IMR-90 (cell line): ENCODE data around the gene DOCK4. TPM values are rescaled to one million over a fixed set of nuclear protein-coding genes. Genes with fewer than 3 reads are reported as not detected.

ENCODE experiments used
- ATAC-seq: fragments of 200-7000 bp; cut with Tn5 transposase; 2 replicates; pipeline ENCODE4 v1.9.1; 2020; ENCODE audit warnings: low read depth, mild to moderate bottlenecking, moderate library complexity
- BruUV-seq: library from RNA; stranded (reverse); fragments of 400-500 nt; replicated peaks from 2 replicates; lab custom pipeline; 2021; lab: Mats Ljungman, UMichigan
- CTCF ChIA-PET: fragments of 300-600 bp; formaldehyde crosslinking; extraction: SDS; loops from one replicate; lab custom pipeline; 2021; ENCODE audit warnings: antibody characterized with exemption; lab: Yijun Ruan, JAX
- POLR2A ChIA-PET: fragments of 300-600 bp; sonication (Branson Sonifier 250); formaldehyde crosslinking; loops from one replicate; lab custom pipeline; 2022; ENCODE audit warnings: antibody characterized with exemption; ENCODE audit not compliant: unreplicated experiment; lab: Charles Lee
- DNase-seq: peaks from one replicate; pipeline ENCODE4 v3.0.0; 2013
- H2AFZ ChIP-seq: replicated peaks from 2 replicates; pipeline ENCODE3; 2013; ENCODE audit warnings: low read length, mild to moderate bottlenecking; ENCODE audit not compliant: poor library complexity
- H2AK5ac ChIP-seq: 2 replicates; pipeline ENCODE4 v1.6.1; 2013; ENCODE audit warnings: low read depth, low read length, inconsistent platforms
- H2AK9ac ChIP-seq: replicated peaks from 2 replicates; pipeline ENCODE3; 2013; ENCODE audit warnings: mild to moderate bottlenecking, low read depth, low read length, moderate library complexity; ENCODE audit not compliant: poor library complexity
- H2BK120ac ChIP-seq: 2 replicates; pipeline ENCODE4 v1.6.1; 2013; ENCODE audit warnings: low read depth, low read length, inconsistent platforms
- H2BK15ac ChIP-seq: 3 replicates; pipeline ENCODE4 v1.6.1; 2013; ENCODE audit warnings: low read depth, low read length, inconsistent platforms
- H2BK20ac ChIP-seq: 2 replicates; pipeline ENCODE4 v1.6.1; 2013; ENCODE audit warnings: low read depth, mild to moderate bottlenecking, inconsistent platforms, low read length, moderate library complexity
- H2BK5ac ChIP-seq: 2 replicates; pipeline ENCODE4 v1.6.1; 2013; ENCODE audit warnings: mild to moderate bottlenecking, low read depth, low read length, inconsistent platforms; ENCODE audit not compliant: poor library complexity, severe bottlenecking
- H3K14ac ChIP-seq: replicated peaks from 2 replicates; pipeline ENCODE4 v1.6.1; 2013; ENCODE audit warnings: low read depth, low read length, inconsistent platforms
- H3K18ac ChIP-seq: 2 replicates; pipeline ENCODE4 v1.6.1; 2013; ENCODE audit warnings: low read depth, low read length, control low read depth
- H3K23ac ChIP-seq: 2 replicates; pipeline ENCODE4 v1.6.1; 2013; ENCODE audit warnings: low read depth, low read length, inconsistent platforms
- H3K27ac ChIP-seq: 2 replicates; pipeline ENCODE4 v1.5.1; 2013; ENCODE audit warnings: mild to moderate bottlenecking, control low read depth, low read length; ENCODE audit not compliant: insufficient read depth
- H3K27me3 ChIP-seq: 2 replicates; pipeline ENCODE4 v1.6.1; 2013; ENCODE audit warnings: low read length; ENCODE audit not compliant: control insufficient read depth, insufficient read depth
- H3K36me3 ChIP-seq: 2 replicates; pipeline ENCODE4 v1.6.1; 2013; ENCODE audit warnings: low read length, mixed read lengths; ENCODE audit not compliant: control insufficient read depth, insufficient read depth
- H3K4ac ChIP-seq: 2 replicates; pipeline ENCODE4 v1.6.1; 2013; ENCODE audit warnings: low read depth, low read length, inconsistent platforms
- H3K4me1 ChIP-seq: 2 replicates; pipeline ENCODE4 v1.6.1; 2013; ENCODE audit warnings: low read length, mixed read lengths; ENCODE audit not compliant: control insufficient read depth, insufficient read depth
- H3K4me2 ChIP-seq: 2 replicates; pipeline ENCODE4 v1.6.1; 2013; ENCODE audit warnings: low read depth, mild to moderate bottlenecking, control low read depth, low read length, moderate library complexity
- H3K4me3 ChIP-seq: 2 replicates; pipeline ENCODE4 v1.5.1; 2013; ENCODE audit warnings: low read depth, mild to moderate bottlenecking, control low read depth, low read length, moderate library complexity; ENCODE audit not compliant: insufficient read depth
- H3K56ac ChIP-seq: 2 replicates; pipeline ENCODE4 v1.6.1; 2013; ENCODE audit warnings: low read length, inconsistent platforms; ENCODE audit not compliant: insufficient read depth; ENCODE audit errors: extremely low read depth
- H3K79me1 ChIP-seq, 2 experiments: 2 replicates each; pipeline ENCODE4 v1.6.1; 2013; ENCODE audit warnings: low read length in 2 of 2, inconsistent platforms in 1 of 2, low read depth in 1 of 2
- H3K9ac ChIP-seq: 2 replicates; pipeline ENCODE4 v1.6.1; 2013; ENCODE audit warnings: low read depth, low read length, control low read depth
- H3K9me1 ChIP-seq: 2 replicates; pipeline ENCODE4 v1.6.1; 2013; ENCODE audit warnings: low read length, inconsistent platforms; ENCODE audit not compliant: insufficient read depth
- H3K9me3 ChIP-seq: 2 replicates; pipeline ENCODE4 v1.6.1; 2013; ENCODE audit warnings: low read length; ENCODE audit not compliant: control insufficient read depth, insufficient read depth
- H4K20me1 ChIP-seq: 2 replicates; pipeline ENCODE4 v1.6.1; 2013; ENCODE audit warnings: low read length, inconsistent platforms; ENCODE audit not compliant: insufficient read depth
- H4K5ac ChIP-seq: 2 replicates; pipeline ENCODE4 v1.6.1; 2013; ENCODE audit warnings: mild to moderate bottlenecking, low read depth, low read length, control low read depth
- H4K8ac ChIP-seq, 2 experiments: 2 replicates each; pipeline ENCODE4 v1.6.1; 2013; ENCODE audit warnings: low read depth in 2 of 2, low read length in 2 of 2, control low read depth in 1 of 2, inconsistent platforms in 1 of 2
- H4K91ac ChIP-seq: 2 replicates; pipeline ENCODE4 v1.6.1; 2013; ENCODE audit warnings: low read depth, low read length, inconsistent platforms; ENCODE audit not compliant: insufficient read depth
- BHLHE40 ChIP-seq: fragments of 150-350 bp; IDR thresholded peaks from 2 replicates; pipeline ENCODE4 v1.6.1; 2016; ENCODE audit warnings: mild to moderate bottlenecking, low read depth, low read length
- MAFK ChIP-seq: IDR thresholded peaks from 2 replicates; pipeline ENCODE4 v1.6.1; 2012; ENCODE audit warnings: low read depth, low read length, improper control_type of control experiment
- MXI1 ChIP-seq: IDR thresholded peaks from 2 replicates; pipeline ENCODE4 v1.6.1; 2012; ENCODE audit warnings: low read depth, mild to moderate bottlenecking, low read length, moderate library complexity, borderline replicate concordance
- NFE2L2 ChIP-seq: fragments of 150-350 bp; IDR thresholded peaks from 2 replicates; pipeline ENCODE4 v1.6.1; 2016; ENCODE audit warnings: low read depth, mild to moderate bottlenecking, low read length
- POLR2A ChIP-seq: IDR thresholded peaks from 2 replicates; pipeline ENCODE4 v1.6.1; 2012; ENCODE audit warnings: mild to moderate bottlenecking, low read depth, low read length
- RAD21 ChIP-seq: IDR thresholded peaks from 2 replicates; pipeline ENCODE4 v1.6.1; 2012; ENCODE audit warnings: low read length, improper control_type of control experiment
- RCOR1 ChIP-seq: IDR thresholded peaks from 2 replicates; pipeline ENCODE4 v1.6.1; 2012; ENCODE audit warnings: mild to moderate bottlenecking, low read length, improper control_type of control experiment; ENCODE audit not compliant: insufficient replicate concordance
- RFX5 ChIP-seq: IDR thresholded peaks from 2 replicates; pipeline ENCODE4 v1.8.0; 2012; ENCODE audit warnings: low read depth, mild to moderate bottlenecking, low read length, moderate library complexity
- WGBS, 2 experiments: methylation state at CpG; one replicate each; pipeline versions ENCODE4 v1.1.5 to v1.1.7; 2013; ENCODE audit warnings: missing lambda C conversion rate in 2 of 2; ENCODE audit not compliant: insufficient read length in 1 of 2; ENCODE audit errors: extremely low coverage in 2 of 2; 5-methylcytosine and 5-hydroxymethylcytosine counted together
- dilution Hi-C: fragments of 300-500 bp; cut with HindIII; formaldehyde crosslinking; loops from one replicate; pipeline ENCODE4 v1.14.3; 2018; ENCODE audit warnings: low sequenced_read_pairs; ENCODE audit not compliant: unreplicated experiment
- in situ Hi-C: fragments of 300-500 bp; cut with MboI; formaldehyde crosslinking; loops from 3 replicates; pipeline ENCODE4 v1.14.3; 2019; ENCODE audit warnings: low sequenced_read_pairs, inconsistent platforms, mixed read lengths
- intact Hi-C: fragments of 100-400 bp; cut with micrococcal nuclease; formaldehyde crosslinking; loops from 2 replicates; pipeline ENCODE4 v1.10.0; 2022
- polyA plus RNA-seq, 3 experiments: library from polyadenylated mRNA; depleted of rRNA; stranded (reverse); fragments of >200 nt; gene quantifications; 2 replicates each; pipeline ENCODE4 v1.2.3, GENCODE V29; 2012; ENCODE audit warnings: low replicate concordance in 1 of 3
- total RNA-seq: library from RNA; depleted of rRNA; stranded (reverse); fragments of >200 nt; gene quantifications from 2 replicates; pipeline ENCODE4 v1.2.3, GENCODE V29; 2012
- TF ChIP-seq, protein P1 (sequence below): conservative IDR thresholded peaks from 2 replicates; pipeline ENCODE4 v1.5.1; 2012; ENCODE audit warnings: mild to moderate bottlenecking, low read depth, low read length, improper control_type of control experiment
- TF ChIP-seq, protein P2 (sequence below): fragments of 150-350 bp; IDR thresholded peaks from 2 replicates; pipeline ENCODE4 v1.6.1; 2017; ENCODE audit warnings: mild to moderate bottlenecking, antibody characterized with exemption, low read length, low read depth
- TF ChIP-seq, protein P3 (sequence below): fragments of 150-350 bp; IDR thresholded peaks from 2 replicates; pipeline ENCODE4 v1.6.1; 2016; ENCODE audit warnings: low read depth, mild to moderate bottlenecking, low read length, moderate library complexity, borderline replicate concordance

Gene DOCK4
- total and polyA plus RNA-seq, 2 of the 4 experiments (the other 2 are of a cell fraction) = 4.4 to 12.2 TPM

DNA sequence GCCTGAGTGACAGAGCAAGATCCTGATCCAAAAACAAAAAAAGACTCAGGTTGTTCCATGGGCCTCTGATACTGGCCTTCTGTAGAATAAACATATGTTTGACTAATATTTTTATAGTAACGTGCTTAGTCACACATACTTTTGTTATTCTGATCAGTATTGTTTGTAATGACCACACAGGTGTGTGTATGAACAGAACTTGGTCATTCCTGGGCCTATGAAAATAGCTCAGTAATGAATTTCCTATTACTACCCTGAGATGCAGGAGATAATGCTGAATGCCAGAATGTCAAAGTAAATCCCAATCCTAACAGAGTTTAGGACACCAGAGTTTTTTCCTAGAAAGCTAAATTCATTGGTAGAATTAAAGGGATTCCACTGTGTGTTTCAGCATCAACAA, 108.7 kb downstream of the DOCK4 start:
- Histone ChIP-seq H2BK5ac (no peak overlapping the region), H3K9ac (no peak overlapping the region), H4K91ac (no peak overlapping the region), H3K27ac (no peak overlapping the region), H2AFZ (no peak overlapping the region), H2BK20ac (no peak overlapping the region), H3K9me3 (peaks cover 2% of the 10 kb centered on the region; the same call in 1 of the 2 replicates), H3K14ac (no peak overlapping the region), H3K79me1 (peaks cover 4 to 5% of the 10 kb centered on the region in 2 experiments; a peak in 1 of 4 replicates), H3K4me1 (no peaks in the 10 kb centered on the region), H2BK15ac (no peak overlapping the region), H3K4ac (no peak overlapping the region), H3K4me3 (no peak overlapping the region), H2AK9ac (no peak overlapping the region), H4K20me1 (no peaks in the 10 kb centered on the region), H3K36me3 (no peaks in the 10 kb centered on the region), H3K9me1 (no peaks in the 10 kb centered on the region), H3K4me2 (no peak overlapping the region), H3K27me3 (no peaks in the 10 kb centered on the region), H2BK120ac (no peak overlapping the region), H3K18ac (no peak overlapping the region), H4K5ac (no peak overlapping the region), H4K8ac (no peak overlapping the region), H3K23ac (no peak overlapping the region), H3K56ac (no peak overlapping the region), H2AK5ac (no peak overlapping the region)
- in situ Hi-C loops = no loop called here
- POLR2A ChIA-PET = no interaction called here
- TF ChIP-seq RCOR1 (no peak), RFX5 (no peak), MAFK (no peak), MXI1 (no peak), POLR2A (no peak), BHLHE40 (no peak), NFE2L2 (no peak), RAD21 (no peak)
- TF ChIP-seq, protein P1, sequence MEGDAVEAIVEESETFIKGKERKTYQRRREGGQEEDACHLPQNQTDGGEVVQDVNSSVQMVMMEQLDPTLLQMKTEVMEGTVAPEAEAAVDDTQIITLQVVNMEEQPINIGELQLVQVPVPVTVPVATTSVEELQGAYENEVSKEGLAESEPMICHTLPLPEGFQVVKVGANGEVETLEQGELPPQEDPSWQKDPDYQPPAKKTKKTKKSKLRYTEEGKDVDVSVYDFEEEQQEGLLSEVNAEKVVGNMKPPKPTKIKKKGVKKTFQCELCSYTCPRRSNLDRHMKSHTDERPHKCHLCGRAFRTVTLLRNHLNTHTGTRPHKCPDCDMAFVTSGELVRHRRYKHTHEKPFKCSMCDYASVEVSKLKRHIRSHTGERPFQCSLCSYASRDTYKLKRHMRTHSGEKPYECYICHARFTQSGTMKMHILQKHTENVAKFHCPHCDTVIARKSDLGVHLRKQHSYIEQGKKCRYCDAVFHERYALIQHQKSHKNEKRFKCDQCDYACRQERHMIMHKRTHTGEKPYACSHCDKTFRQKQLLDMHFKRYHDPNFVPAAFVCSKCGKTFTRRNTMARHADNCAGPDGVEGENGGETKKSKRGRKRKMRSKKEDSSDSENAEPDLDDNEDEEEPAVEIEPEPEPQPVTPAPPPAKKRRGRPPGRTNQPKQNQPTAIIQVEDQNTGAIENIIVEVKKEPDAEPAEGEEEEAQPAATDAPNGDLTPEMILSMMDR = no peak
- TF ChIP-seq, protein P2, sequence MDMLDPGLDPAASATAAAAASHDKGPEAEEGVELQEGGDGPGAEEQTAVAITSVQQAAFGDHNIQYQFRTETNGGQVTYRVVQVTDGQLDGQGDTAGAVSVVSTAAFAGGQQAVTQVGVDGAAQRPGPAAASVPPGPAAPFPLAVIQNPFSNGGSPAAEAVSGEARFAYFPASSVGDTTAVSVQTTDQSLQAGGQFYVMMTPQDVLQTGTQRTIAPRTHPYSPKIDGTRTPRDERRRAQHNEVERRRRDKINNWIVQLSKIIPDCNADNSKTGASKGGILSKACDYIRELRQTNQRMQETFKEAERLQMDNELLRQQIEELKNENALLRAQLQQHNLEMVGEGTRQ = no peak
- TF ChIP-seq, protein P3, sequence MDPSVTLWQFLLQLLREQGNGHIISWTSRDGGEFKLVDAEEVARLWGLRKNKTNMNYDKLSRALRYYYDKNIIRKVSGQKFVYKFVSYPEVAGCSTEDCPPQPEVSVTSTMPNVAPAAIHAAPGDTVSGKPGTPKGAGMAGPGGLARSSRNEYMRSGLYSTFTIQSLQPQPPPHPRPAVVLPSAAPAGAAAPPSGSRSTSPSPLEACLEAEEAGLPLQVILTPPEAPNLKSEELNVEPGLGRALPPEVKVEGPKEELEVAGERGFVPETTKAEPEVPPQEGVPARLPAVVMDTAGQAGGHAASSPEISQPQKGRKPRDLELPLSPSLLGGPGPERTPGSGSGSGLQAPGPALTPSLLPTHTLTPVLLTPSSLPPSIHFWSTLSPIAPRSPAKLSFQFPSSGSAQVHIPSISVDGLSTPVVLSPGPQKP = no peak
- DNase-seq (no peak), ATAC-seq (no peak; the same call in 1 of the 2 replicates)
- intact Hi-C loops = no loop called here
- no TSS peak for BruUV-seq
- CTCF ChIA-PET = no interaction called here
- no CpG with 5 or more reads among the region's 1 CpG for WGBS, 2 experiments
- dilution Hi-C loops = no loop called here
